ENCODE results near the gene TRPC3.

TRPC3 gene

GRCh38 chr4:121923306-121923705 is 28.6 kb downstream of the TRPC3 start:
- DNase-seq (ENCODE audit: low read depth) = no peak
- H3K4me3 ChIP-seq (ENCODE audit: control insufficient read depth, low read depth, low read length) = no peak overlapping the region
- no peak for TF ChIP-seq CTCF (conservative IDR thresholded peaks at IDR 0.05; ENCODE audit: control insufficient read depth, insufficient read depth, low read depth, low read length)

GRCh38 chr4:121913667-121914066 is 38.2 kb downstream of the TRPC3 start:
- TF ChIP-seq CTCF (conservative IDR thresholded peaks at IDR 0.05; ENCODE audit: control insufficient read depth, insufficient read depth, low read depth, low read length) = no peak
- peak; percentile 1 for DNase-seq (ENCODE audit: low read depth)

DNA sequence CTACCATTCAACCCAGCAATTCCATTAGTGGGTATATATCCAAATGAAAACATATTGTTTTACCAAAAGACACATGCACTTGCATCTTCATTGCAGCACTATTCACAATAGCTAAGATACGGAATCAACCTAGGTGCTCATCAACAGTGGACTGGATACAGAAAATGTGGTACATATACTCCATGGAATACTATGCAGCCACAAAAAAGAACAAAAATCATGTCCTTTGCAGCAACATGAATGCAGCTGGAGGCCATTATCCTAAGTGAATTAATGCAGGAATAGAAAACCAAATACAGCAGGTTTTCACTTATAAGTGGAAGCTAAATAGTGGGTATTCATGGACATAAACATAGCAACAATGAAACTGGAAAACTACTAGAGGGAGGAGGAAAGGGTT is 43.5 kb downstream of the TRPC3 start:
- DNase-seq (ENCODE audit: low read depth) = no peak
- no peak overlapping the region for H3K4me3 ChIP-seq (ENCODE audit: control insufficient read depth, low read depth, low read length)
- TF ChIP-seq CTCF (conservative IDR thresholded peaks at IDR 0.05; ENCODE audit: control insufficient read depth, insufficient read depth, low read depth, low read length) = no peak

More at GRCh38 chr4:121913667-121914066, 38.2 kb downstream of the TRPC3 start:
- no peak overlapping the region for H3K4me3 ChIP-seq (ENCODE audit: control insufficient read depth, low read depth, low read length)

DNA sequence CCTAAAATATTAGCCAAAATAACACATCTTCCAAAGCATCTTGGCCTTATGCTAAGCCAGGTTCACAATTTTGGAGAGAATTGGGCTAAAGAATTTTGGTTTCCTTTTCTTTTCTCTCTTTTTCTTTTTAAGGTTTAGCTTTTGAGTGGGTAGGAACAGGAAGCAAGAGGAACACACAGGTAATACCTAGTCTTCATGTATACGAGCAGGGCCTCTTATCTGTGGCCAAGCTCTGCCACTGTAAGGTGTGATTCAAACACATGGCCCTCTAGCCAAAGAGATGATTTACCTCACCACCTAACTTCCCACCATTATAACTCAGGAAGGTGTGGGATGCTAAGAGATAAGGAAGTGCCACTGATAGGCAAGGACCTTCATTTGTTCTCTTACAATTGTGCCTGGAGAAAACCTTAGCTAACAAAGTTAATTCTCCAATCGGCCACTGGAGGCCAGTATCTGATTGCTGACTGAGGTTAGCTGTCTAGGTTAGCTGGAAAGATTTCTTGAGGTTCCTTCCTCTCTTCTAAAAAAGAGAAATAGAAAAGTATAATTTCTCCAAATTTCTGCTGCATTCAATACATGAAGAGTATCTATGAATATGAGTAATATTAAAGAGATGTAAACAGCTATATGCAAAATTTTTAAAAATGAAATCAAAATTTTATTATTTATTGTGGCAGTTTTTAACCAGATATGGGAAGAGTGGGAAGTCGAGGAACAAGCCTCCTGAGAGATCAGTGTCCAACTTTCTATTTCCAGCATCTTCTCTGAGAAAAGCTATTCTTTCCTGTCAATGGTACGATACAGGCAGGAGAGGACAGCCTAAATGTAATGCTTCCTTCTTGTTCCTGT is 51.5 kb downstream of the TRPC3 start:
- TF ChIP-seq CTCF (conservative IDR thresholded peaks at IDR 0.05; ENCODE audit: control insufficient read depth, insufficient read depth, low read depth, low read length) = peak; percentile 74
- H3K4me3 ChIP-seq (ENCODE audit: control insufficient read depth, low read depth, low read length) = no peak overlapping the region
- peak; percentile 64 for DNase-seq (ENCODE audit: low read depth)

GRCh38 chr4:121898150-121898549 is 53.7 kb downstream of the TRPC3 start:
- H3K4me3 ChIP-seq (ENCODE audit: control insufficient read depth, low read depth, low read length) = no peak overlapping the region
- TF ChIP-seq CTCF (conservative IDR thresholded peaks at IDR 0.05; ENCODE audit: control insufficient read depth, insufficient read depth, low read depth, low read length) = no peak
- no peak for DNase-seq (ENCODE audit: low read depth)

DNA sequence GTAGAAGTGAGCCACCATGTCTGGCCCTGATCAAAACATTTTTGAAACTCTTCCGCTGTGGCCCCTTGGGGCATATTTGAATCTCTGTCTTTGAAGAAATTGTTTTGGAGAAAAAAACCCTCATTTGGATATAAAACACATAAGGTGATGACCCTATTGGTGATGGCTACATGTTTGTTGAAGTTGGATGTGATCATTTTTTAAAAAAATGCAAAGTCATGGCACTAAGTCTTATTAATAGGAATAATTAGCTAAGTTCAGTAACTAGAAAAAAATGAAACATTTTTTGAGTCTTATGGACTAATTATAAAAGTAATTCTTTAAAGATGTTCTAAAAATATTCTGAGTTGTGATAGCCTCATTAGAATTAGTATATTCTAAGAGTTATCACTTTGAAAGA is 63.7 kb downstream of the TRPC3 start:
- TF ChIP-seq CTCF (conservative IDR thresholded peaks at IDR 0.05; ENCODE audit: control insufficient read depth, insufficient read depth, low read depth, low read length) = no peak
- DNase-seq (ENCODE audit: low read depth) = no peak
- no peak overlapping the region for H3K4me3 ChIP-seq (ENCODE audit: control insufficient read depth, low read depth, low read length)
